Sciatic nerve (tissue), 2 donors: ENCODE results near the gene ASAP2. TPM values are rescaled to one million over a fixed set of nuclear protein-coding genes. Genes with fewer than 3 reads are reported as not detected.
"Not testable (repeated sequence)": the region's sequence is repeated elsewhere in the genome, so short reads cannot be mapped to it uniquely, and the experiment has no call there.

Experiments
- ATAC-seq: fragments of 200-7000 bp; cut with Tn5 transposase; one replicate; pipeline ENCODE4 v1.9.1; 2020; ENCODE audit warnings: mild to moderate bottlenecking, moderate library complexity
- DNase-seq: peaks from one replicate; pipeline ENCODE4 v3.0.0-alpha.2; 2020; ENCODE audit warnings: low spot score
- intact Hi-C: fragments of 100-400 bp; cut with DNase I; formaldehyde crosslinking; loops from one replicate; pipeline ENCODE4 v1.14.2; 2022
- total RNA-seq: library from RNA; stranded (reverse); fragmentation: NEBNext Ultra II Directional; extraction: Animal tissue kit (Norgen Biotek cat#: 25700); gene quantifications from one replicate; pipeline ENCODE4 v1.2.1, GENCODE V29; 2021
- donor health status: DM: no; HTN: no; CAD: no.
- donor health status: DM: no; HTN: no; CAD: no.

The ASAP2 gene
- total RNA-seq, 1 donor from 2014 or later = 47.1 TPM

GRCh38 chr2:9394816-9395215, 188.2 kb downstream of the ASAP2 start:
- DNase-seq = peak; percentile 57
- ATAC-seq = no peak
- intact Hi-C loops = no loop called here

DNA sequence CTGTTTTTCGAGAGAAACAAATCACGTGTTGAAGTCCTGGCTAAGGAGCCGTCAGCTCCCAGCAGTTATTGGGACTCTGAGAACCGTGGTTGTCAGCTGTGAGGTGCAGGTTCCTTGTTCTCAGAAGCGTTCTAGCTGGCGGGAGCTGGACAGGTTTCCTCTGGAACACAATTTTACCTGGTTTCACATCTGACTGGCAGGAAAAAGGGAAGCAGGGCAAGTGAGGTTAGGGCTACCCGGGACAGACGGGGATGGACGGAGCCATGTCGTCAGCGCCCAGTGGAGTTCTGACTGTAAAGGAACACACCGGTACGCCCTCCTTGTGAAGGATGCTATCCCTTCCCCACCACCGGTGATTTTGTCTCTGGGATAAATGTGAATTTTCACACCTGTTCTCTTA, 190.6 kb downstream of the ASAP2 start:
- intact Hi-C loops = no loop called here
- peak; percentile 48 for DNase-seq
- ATAC-seq = no peak

GRCh38 chr2:9398251-9398650, 191.6 kb downstream of the ASAP2 start:
- ATAC-seq, intact Hi-C loops: not testable (repeated sequence)
- peak; percentile 54 for DNase-seq

GRCh38 chr2:9398881-9399780, 192.5 kb downstream of the ASAP2 start:
- intact Hi-C loops = no loop called here
- peak; percentile 91 for ATAC-seq
- peak; percentile 81 for DNase-seq

DNA sequence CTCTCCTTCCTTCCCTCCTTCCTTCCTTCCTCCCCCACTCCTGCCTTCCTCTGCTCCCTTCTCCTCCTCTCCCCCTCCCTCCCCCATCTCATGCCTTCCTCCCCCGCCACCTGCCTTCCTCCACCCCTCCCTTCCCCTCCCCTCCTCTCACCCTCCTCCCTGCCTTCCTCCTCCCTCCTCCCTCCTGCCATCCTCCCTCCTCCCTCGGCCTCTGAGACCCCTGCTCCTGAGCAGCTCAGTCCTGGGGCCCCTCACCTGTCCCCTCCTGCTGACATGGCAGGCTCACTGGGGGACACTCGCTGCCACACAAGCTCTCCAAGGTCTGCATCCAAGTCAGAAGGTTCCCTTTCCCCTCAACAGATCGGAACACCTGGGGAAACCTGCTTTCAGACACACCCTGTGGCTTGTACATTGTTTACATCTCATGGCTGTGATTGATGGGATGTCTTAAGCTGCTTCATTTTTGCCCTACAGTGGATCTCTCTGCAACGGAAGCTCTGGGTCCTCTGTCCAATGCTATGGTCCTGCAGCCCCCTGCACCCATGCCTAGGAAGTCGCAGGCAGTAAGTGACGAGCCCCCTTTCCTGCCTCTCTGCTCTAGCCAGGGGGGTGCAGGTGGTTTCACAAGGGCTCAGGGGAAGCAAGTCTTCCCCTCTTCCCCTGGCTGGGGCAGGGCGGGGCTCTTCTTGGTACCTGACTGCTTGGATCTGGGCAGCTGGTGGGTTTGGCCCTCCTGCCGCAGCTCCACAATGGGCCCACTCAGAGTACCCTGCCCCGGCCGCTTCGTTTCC, 193.9 kb downstream of the ASAP2 start:
- DNase-seq (peak; percentile 47), ATAC-seq (no peak)
- intact Hi-C loops = no loop called here

DNA sequence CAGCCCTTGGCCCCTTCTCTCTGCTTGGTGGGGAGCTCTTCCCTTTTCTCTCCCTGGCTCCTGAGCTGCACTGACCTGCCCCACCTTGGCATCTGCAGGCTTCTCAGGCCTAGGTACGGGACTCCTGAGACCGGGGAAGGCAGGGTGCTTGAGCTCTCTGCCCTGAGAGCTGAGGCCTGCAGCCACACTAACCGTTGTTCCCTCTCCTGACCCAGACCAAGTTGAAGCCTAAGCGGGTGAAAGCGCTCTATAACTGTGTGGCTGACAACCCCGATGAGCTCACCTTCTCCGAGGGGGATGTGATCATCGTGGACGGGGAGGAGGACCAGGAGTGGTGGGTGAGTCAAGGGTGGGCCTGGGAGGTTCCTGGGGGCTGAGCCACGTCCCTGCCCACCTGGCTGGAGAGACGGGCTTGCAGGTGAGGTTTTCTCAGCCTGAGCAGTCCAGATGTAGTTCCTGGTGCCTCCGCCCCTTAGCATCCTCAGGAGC, 194.5 kb downstream of the ASAP2 start:
- intact Hi-C loops = no loop called here
- DNase-seq (peak; percentile 56), ATAC-seq (no peak)

- ATAC-seq = no peak
- intact Hi-C loops = no loop called here
- peak; percentile 47 for DNase-seq
Observed at GRCh38 chr2:9401646-9402371, 195.2 kb downstream of the ASAP2 start.

DNA sequence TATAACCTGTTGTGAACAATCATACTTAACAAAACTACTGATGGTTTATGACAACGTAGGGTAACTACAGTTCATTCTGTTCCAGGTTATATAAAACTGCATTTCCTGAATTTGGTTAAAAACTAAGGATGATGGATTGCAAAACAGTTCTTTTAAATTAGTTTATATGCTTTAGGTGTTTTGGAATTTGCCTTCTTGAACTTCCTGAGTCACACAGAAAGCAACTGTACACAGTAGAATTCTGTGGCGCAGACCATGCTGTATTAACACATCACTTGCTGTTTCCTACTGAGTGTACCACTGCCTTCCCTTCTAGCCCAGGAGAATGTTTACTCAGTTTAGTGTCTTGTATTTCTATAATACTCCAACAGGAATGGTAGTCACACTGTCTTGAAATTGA, 197.3 kb downstream of the ASAP2 start:
- no peak for DNase-seq
- no peak for ATAC-seq
- intact Hi-C loops = no loop called here

DNA sequence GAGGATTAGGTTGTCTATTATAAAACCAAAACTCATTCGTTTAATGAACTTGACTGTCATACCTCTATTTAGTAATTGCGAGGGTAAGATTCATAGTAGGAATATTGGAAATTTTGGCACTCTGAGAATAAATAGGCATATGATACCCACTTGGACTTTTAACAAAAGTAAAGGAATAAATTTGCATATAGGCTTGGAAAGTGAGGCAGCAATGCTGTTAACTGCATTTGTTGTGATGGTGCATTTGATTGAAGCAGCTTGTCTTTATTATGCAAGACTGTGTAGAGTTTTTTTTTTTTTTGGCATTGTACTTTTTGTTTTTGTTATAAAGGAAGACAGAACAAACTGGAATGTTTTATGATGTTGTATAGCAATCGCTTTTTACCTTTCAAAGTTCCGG, 197.8 kb downstream of the ASAP2 start:
- intact Hi-C loops = no loop called here
- DNase-seq (no peak), ATAC-seq (no peak)

DNA sequence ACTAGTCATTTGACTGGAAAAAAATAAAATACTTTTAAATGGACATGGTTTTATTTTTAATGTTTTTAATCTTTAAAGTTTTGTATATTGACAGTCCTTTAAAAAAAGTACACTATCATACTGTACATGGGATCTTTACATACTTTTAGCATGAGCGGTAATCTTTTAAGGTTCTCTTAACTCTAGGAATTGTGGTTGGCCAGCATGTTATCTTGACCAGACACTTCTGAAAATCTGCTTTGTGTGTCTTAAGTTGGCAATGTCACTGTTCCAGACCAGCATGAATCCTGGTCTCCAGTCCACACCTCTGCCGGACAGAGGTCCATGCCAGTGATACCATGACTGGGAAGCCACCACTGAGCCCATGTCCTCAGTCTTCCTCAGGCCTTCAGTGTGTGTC, 199.0 kb downstream of the ASAP2 start:
- intact Hi-C loops = no loop called here
- ATAC-seq = no peak
- DNase-seq = peak; percentile 42

DNA sequence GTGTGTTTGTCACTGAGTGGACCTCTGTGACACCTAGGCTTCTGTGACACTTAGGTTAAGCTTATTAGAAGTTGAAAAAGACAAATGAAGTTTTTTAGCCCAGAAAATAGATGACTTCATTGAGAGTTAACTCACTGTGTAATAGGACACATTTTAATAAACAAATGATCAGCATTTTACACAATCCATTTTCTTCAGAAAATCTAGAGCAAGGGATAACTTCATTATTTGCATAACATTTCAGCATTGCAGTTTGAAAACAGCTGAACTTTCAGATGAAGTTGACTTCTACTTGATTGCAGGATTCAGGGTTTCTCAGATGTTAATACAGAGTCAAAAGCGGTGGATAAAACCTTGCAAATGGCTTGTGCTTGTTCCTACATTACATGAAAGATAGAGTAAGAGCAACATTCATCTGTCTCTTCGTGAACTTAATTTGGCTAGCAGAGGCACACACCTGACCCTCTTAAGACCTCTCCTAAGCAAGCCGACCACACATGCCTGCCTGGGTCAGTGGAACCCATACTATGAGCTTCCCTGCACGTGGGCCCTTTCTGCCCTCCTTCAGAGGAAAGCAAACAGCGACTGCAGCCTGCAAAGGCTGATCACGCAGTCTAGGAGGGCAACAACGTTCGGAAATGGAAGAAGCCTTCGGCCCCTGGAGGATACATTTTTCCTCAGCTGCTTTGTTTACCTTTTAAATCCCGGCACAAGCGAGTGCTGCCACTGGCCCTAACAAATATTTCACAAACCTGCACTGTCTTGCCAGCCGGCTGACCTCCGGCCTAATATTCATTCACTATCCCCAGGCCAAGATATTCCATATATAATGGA, 200.1 kb downstream of the ASAP2 start:
- intact Hi-C loops = no loop called here
- peak; percentile 57 for ATAC-seq
- peak; percentile 54 for DNase-seq

DNA sequence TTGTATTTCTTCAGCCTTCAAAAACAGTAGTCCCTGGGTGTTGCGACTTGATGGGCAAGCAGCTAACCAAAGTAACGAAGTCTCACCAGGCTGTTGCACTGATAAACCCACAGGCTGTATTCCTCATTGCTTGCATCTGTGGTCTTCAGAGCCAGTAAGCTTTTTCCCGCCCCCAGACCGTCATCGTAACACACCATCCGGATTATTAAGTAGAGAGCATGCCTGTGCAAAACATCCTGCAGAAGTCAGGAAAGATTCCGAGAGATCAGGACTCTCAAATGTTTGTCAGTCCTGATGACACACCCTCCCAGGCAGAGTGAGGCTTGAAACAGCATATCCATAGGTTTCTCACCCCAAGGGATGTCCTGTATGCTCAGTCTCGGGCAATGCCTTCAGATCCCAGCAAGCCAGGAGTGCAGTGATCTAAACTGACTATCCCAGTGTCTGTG, 200.8 kb downstream of the ASAP2 start:
- ATAC-seq = peak; percentile 30
- intact Hi-C loops = no loop called here
- DNase-seq = peak; percentile 33

DNA sequence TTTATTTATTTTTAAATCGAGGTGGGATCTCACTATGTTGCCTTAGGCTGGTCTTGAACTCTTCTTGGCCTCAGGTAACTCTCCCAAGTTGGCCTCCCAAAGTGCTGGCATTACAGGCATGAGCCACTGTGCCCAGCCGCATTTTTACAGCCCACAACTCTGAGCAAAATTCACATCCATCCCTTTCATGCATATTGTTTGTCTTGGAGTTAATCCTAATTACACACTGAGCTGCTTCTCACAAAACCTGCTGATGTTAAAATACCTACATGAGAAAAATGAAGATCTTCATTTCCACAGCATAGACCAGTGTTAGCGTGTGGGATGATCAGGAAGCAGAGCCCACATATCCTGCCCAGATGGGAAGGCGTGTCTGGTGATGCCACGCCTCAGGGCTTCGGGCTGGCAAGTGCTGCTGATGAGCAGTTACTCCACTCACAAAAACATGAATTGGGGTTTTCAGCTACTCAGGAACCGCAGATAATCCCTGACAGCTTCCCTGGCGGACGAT, 202.1 kb downstream of the ASAP2 start:
- intact Hi-C loops = no loop called here
- DNase-seq (peak; percentile 50), ATAC-seq (peak; percentile 68)

DNA sequence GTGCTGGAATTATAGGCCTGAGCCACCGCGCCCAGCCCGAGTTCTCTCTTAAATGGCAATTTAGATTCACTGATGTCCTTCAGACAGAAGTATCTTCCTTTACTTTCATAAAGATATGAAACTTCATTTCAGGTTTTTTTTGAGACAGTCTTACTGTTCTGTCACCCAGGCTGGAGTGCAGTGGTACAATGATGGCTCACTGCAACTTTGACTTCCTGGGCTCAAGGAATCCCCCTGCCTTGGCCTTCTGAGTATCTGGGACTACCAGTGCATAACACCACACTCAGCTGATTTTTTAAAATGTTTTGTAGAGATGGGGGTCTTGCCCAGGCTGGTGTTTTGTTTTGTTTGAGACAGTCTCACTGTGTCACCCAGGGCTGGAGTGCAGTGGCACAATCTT, 203.5 kb downstream of the ASAP2 start:
- ATAC-seq (no peak), DNase-seq (peak; percentile 26)
- intact Hi-C loops = no loop called here

GRCh38 chr2:9412781-9413180, 206.2 kb downstream of the ASAP2 start:
- DNase-seq (no peak), ATAC-seq (no peak)
- intact Hi-C loops = no loop called here

- DNase-seq (no peak), ATAC-seq (peak; percentile 24)
- intact Hi-C loops = no loop called here
Observed at GRCh38 chr2:9415516-9416169, 209.0 kb downstream of the ASAP2 start.

DNA sequence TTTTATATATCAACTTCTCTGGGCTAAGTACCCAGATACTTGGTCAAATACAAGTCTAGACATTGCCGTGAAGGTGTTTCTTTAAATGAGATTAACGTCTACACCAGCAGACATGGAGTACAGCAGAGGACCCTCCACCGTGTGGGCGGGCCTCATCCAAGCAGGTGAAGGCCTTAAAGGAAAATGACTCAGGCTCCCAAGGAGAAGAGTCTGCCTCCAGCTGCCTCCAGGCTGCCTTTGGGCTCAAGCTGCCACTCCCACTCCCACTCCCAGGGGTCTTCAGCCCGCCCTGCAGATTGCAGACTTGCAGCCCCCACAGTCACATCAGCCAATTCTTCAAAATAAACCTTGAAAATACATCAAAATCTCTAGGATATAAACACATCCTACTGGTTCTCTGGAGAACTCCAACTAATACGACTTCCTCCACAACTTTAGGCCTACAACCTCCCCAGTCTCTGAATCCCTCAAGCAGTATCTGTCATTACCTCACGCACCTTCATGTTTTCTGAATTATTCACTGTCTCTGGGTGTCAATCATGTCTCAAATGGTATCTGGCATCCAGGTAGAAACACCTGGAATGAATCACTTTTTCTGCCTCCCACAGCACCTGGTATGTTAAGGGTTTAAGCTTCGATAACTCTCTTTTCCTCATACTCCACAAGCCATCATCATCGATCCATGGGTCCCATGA, 209.8 kb downstream of the ASAP2 start:
- no peak for ATAC-seq
- DNase-seq = no peak
- intact Hi-C loops = no loop called here
